ENCODE data around the gene IQSEC3. TPM values are rescaled to one million over a fixed set of nuclear protein-coding genes. Genes with fewer than 3 reads are reported as not detected.
A peak's percentile ranks its signal among the peaks of the same experiment; 100 is the strongest.

IQSEC3 gene
- total RNA-seq, 6 donors from 2014 or later: 2.1 to 19.0 (median 8.2) TPM

GRCh38 chr12:153080-153746, 86.6 kb downstream of the IQSEC3 start:
- H3K4me1 ChIP-seq: no peaks in the 10 kb centered on the region
- 15 to 22% methylated on average over 11 of the region's 11 CpGs for WGBS, 2 donors
- no peaks in the 10 kb centered on the region for H3K9me3 ChIP-seq
- ATAC-seq (ENCODE audit: low FRiP score in 2 of 2) (peak; percentile 67 to 75), DNase-seq (peak; percentile 53 to 86)
- no peak overlapping the region for H3K4me3 ChIP-seq
- no peak for TF ChIP-seq EP300 (IDR thresholded peaks at IDR 0.05)
- no peak for TF ChIP-seq POLR2AphosphoS5 (IDR thresholded peaks at IDR 0.05)
- TF ChIP-seq, protein P1, sequence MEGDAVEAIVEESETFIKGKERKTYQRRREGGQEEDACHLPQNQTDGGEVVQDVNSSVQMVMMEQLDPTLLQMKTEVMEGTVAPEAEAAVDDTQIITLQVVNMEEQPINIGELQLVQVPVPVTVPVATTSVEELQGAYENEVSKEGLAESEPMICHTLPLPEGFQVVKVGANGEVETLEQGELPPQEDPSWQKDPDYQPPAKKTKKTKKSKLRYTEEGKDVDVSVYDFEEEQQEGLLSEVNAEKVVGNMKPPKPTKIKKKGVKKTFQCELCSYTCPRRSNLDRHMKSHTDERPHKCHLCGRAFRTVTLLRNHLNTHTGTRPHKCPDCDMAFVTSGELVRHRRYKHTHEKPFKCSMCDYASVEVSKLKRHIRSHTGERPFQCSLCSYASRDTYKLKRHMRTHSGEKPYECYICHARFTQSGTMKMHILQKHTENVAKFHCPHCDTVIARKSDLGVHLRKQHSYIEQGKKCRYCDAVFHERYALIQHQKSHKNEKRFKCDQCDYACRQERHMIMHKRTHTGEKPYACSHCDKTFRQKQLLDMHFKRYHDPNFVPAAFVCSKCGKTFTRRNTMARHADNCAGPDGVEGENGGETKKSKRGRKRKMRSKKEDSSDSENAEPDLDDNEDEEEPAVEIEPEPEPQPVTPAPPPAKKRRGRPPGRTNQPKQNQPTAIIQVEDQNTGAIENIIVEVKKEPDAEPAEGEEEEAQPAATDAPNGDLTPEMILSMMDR (IDR thresholded peaks at IDR 0.05): peak in 5 of 6 experiments; percentile 29 to 60 (median 48)
- no peak for TF ChIP-seq POLR2A (IDR thresholded peaks at IDR 0.05)
- no peak overlapping the region for H3K27ac ChIP-seq
- no peaks in the 10 kb centered on the region for H3K36me3 ChIP-seq
- no peaks in the 10 kb centered on the region for H3K27me3 ChIP-seq

DNA sequence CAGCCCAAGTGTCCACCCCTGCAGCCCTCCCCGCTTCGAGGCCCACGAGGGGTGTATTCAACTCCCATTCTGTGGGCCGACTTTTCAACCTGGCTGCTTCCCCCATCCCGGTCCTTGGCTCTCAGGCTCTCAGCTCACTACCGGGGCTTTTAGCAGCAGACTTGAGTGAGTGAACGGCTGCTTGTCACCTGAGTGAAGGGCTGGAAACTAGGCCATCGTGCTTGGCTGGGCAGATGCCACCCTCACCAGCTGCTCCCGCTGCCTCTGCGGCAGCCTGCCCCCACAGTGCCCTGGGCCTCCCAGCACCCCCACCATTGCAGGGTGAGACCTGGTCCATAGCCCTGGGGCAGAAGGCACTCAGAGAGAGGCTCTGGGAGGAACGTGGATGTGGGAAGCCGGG, 87.5 kb downstream of the IQSEC3 start:
- no peaks in the 10 kb centered on the region for H3K27me3 ChIP-seq
- WGBS, 2 donors: 86 to 88% methylated on average over 7 to 11 of the region's 12 CpGs
- no peak overlapping the region for H3K4me3 ChIP-seq
- ATAC-seq (ENCODE audit: low FRiP score in 2 of 2) (no peak), DNase-seq (no peak)
- TF ChIP-seq POLR2A (IDR thresholded peaks at IDR 0.05): no peak
- TF ChIP-seq POLR2AphosphoS5 (IDR thresholded peaks at IDR 0.05): no peak
- TF ChIP-seq EP300 (IDR thresholded peaks at IDR 0.05): no peak
- TF ChIP-seq, protein P1 (IDR thresholded peaks at IDR 0.05): no peak
- no peaks in the 10 kb centered on the region for H3K9me3 ChIP-seq
- no peaks in the 10 kb centered on the region for H3K4me1 ChIP-seq
- H3K36me3 ChIP-seq: no peaks in the 10 kb centered on the region
- H3K27ac ChIP-seq: no peak overlapping the region

GRCh38 chr12:155006-155405, 88.4 kb downstream of the IQSEC3 start:
- Histone ChIP-seq H3K27ac (no peak overlapping the region), H3K4me3 (no peak overlapping the region), H3K27me3 (no peaks in the 10 kb centered on the region), H3K4me1 (no peaks in the 10 kb centered on the region), H3K36me3 (no peaks in the 10 kb centered on the region), H3K9me3 (no peaks in the 10 kb centered on the region)
- 84 to 87% methylated on average over 8 to 9 of the region's 9 CpGs for WGBS, 2 donors
- DNase-seq: no peak
- ATAC-seq (ENCODE audit: low FRiP score in 2 of 2): no peak
- TF ChIP-seq POLR2A (IDR thresholded peaks at IDR 0.05): no peak
- TF ChIP-seq POLR2AphosphoS5 (IDR thresholded peaks at IDR 0.05): no peak
- TF ChIP-seq EP300 (IDR thresholded peaks at IDR 0.05): no peak
- TF ChIP-seq, protein P1 (IDR thresholded peaks at IDR 0.05): no peak

GRCh38 chr12:155646-156045, 89.1 kb downstream of the IQSEC3 start:
- no peaks in the 10 kb centered on the region for H3K9me3 ChIP-seq
- DNase-seq (no peak), ATAC-seq (ENCODE audit: low FRiP score in 2 of 2) (no peak)
- H3K4me1 ChIP-seq: no peaks in the 10 kb centered on the region
- H3K27me3 ChIP-seq: no peaks in the 10 kb centered on the region
- H3K27ac ChIP-seq: no peak overlapping the region
- TF ChIP-seq POLR2A (IDR thresholded peaks at IDR 0.05) (no peak), POLR2AphosphoS5 (IDR thresholded peaks at IDR 0.05) (no peak), EP300 (IDR thresholded peaks at IDR 0.05) (no peak)
- TF ChIP-seq, protein P1 (IDR thresholded peaks at IDR 0.05): no peak
- H3K36me3 ChIP-seq: no peaks in the 10 kb centered on the region
- 79 to 82% methylated on average over 8 of the region's 8 CpGs for WGBS, 2 donors
- H3K4me3 ChIP-seq: no peak overlapping the region

- 81 to 87% methylated on average over 9 to 13 of the region's 13 CpGs for WGBS, 2 donors
- DNase-seq: no peak
- Histone ChIP-seq H3K4me1 (no peaks in the 10 kb centered on the region), H3K27me3 (no peaks in the 10 kb centered on the region), H3K4me3 (no peak overlapping the region), H3K9me3 (no peaks in the 10 kb centered on the region), H3K27ac (no peak overlapping the region), H3K36me3 (no peaks in the 10 kb centered on the region)
- no peak for ATAC-seq (ENCODE audit: low FRiP score in 2 of 2)
- no peak for TF ChIP-seq POLR2A (IDR thresholded peaks at IDR 0.05)
- TF ChIP-seq POLR2AphosphoS5 (IDR thresholded peaks at IDR 0.05): no peak
- TF ChIP-seq EP300 (IDR thresholded peaks at IDR 0.05): no peak
- TF ChIP-seq, protein P1 (IDR thresholded peaks at IDR 0.05): no peak
Measured at GRCh38 chr12:156945-157344, 90.4 kb downstream of the IQSEC3 start.

Measured in upper lobe of left lung (tissue), 6 donors.